ENCODE measurements around the gene FSTL1. TPM values are rescaled to one million over a fixed set of nuclear protein-coding genes. Genes with fewer than 3 reads are reported as not detected.

The FSTL1 gene
- total and polyA plus RNA-seq, 2 of the 8 experiments (the other 6 are each of a cell fraction or from before 2014, with no cell fraction given), result 158 to 516 TPM

DNA sequence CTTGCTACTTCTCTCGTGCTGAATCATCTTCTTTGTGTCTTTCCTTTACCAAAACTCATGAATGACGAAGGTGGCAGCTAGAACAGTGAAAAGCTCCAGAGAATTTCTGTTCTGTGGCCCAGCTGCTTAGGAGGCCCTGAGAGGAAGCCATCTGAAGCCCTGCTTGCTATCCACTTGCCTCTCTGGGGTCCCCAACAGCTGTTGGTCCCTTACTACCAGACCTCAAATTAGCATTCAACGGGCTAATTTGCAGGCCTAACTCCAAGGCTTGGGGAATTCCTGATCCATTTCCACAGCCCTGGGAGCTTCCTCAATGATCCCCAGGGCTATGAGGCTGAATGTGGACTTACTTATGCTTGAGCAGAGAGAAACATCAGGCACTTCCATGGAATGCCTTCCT is 37.5 kb upstream of the FSTL1 start:
- no peak overlapping the region for H2BK20ac ChIP-seq (ENCODE audit: low read length)
- H3K4me2 ChIP-seq (ENCODE audit: insufficient read depth in 1 of 2, low read depth in 2 of 2, low read length in 2 of 2), result no peak overlapping the region
- ChIA-PET CTCF (ENCODE audit: partially characterized antibody) (interaction anchor here (1.2 to 1.6 kb wide), 5 partner anchors 10 to 32 kb away, joined by 3 to 5 read pairs (median 4); no protein-coding TSS in a partner anchor), POLR2A (ENCODE audit: partially characterized antibody) (interaction anchor here (0.9 to 2.3 kb wide), 6 partner anchors 8 to 61 kb away, joined by 3 to 16 read pairs (median 6); partner anchors contain the start of gene FSTL1)
- no peak overlapping the region for H3K27ac ChIP-seq (ENCODE audit: low read depth, low read length)
- H3K4me1 ChIP-seq (replicated peaks in 1 of 4; ENCODE audit: control insufficient read depth in 3 of 4, insufficient read depth in 4 of 4, low read length in 3 of 4), result peaks cover 0 to 8% (median 5%) of the 10 kb centered on the region in 4 experiments; a peak in 2 of 7 replicates
- no peaks in the 10 kb centered on the region for H3K79me2 ChIP-seq (ENCODE audit: control insufficient read depth in 1 of 2, insufficient read depth in 2 of 2, low read length in 2 of 2)
- H3K56ac ChIP-seq (replicated peaks; ENCODE audit: insufficient read length, low read depth, low read length), result no peak overlapping the region
- H4K8ac ChIP-seq (ENCODE audit: extremely low read depth, insufficient read depth, low read length), result no peak overlapping the region
- H2BK15ac ChIP-seq (ENCODE audit: low read length), result no peak overlapping the region
- no peaks in the 10 kb centered on the region; a peak in 1 of 8 replicates for H3K36me3 ChIP-seq (ENCODE audit: control insufficient read depth in 2 of 4, insufficient read depth in 4 of 4, low read length in 3 of 4)
- no peaks in the 10 kb centered on the region for H3K9me3 ChIP-seq (ENCODE audit: insufficient read depth in 2 of 2, low read depth in 1 of 2, low read length in 1 of 2)
- H2BK12ac ChIP-seq (ENCODE audit: low read depth, low read length), result no peak overlapping the region
- H3K14ac ChIP-seq (ENCODE audit: insufficient read length), result no peak overlapping the region
- no peak overlapping the region for H3K4ac ChIP-seq (replicated peaks; ENCODE audit: insufficient read length, low read depth, low read length)
- FAIRE-seq (no peak), DNase-seq (ENCODE audit: low read depth in 1 of 2, low spot score in 2 of 2) (no peak)
- no peaks in the 10 kb centered on the region for H3K27me3 ChIP-seq (replicated peaks in 1 of 4; ENCODE audit: control insufficient read depth in 3 of 4, extremely low read depth in 1 of 4, insufficient read depth in 3 of 4, low read length in 3 of 4)
- H2AFZ ChIP-seq (ENCODE audit: low read length), result 0 out of 2 replicates have a peak overlapping the region, but pooled peaks have one; percentile 37
- no peak overlapping the region for H3K23ac ChIP-seq (ENCODE audit: insufficient read length)
- H4K91ac ChIP-seq (replicated peaks; ENCODE audit: insufficient read length, low read length), result no peak overlapping the region
- H4K20me1 ChIP-seq (replicated peaks in 1 of 2; ENCODE audit: control insufficient read depth in 1 of 2, insufficient read depth in 2 of 2, low read length in 2 of 2), result no peaks in the 10 kb centered on the region
- no peak overlapping the region for H3K4me3 ChIP-seq (ENCODE audit: extremely low read depth in 1 of 4, insufficient read depth in 2 of 4, low read depth in 3 of 4, low read length in 4 of 4)
- H2AK5ac ChIP-seq (ENCODE audit: low read depth, low read length), result no peak overlapping the region
- 90% methylated on average over 3 of the region's 3 CpGs; no CpG with 5 or more reads in 1 of the 2 experiments for WGBS, 2 experiments (ENCODE audit: extremely low coverage in 1 of 2, insufficient coverage in 1 of 2, insufficient read length in 1 of 2, insufficient replicate concordance in 2 of 2, low coverage in 1 of 2, low lambda C conversion rate in 2 of 2, missing lambda C conversion rate in 1 of 2)
- H3K9ac ChIP-seq (replicated peaks in 1 of 4; ENCODE audit: extremely low read depth in 1 of 4, low read depth in 3 of 4, low read length in 3 of 4), result no peak overlapping the region; a peak in 1 of 7 replicates
- no peak overlapping the region for H2BK5ac ChIP-seq (ENCODE audit: low read depth, low read length)
- H3K23me2 ChIP-seq (ENCODE audit: low read depth, low read length), result no peaks in the 10 kb centered on the region
- H3K79me1 ChIP-seq (ENCODE audit: low read depth, low read length), result no peaks in the 10 kb centered on the region
- no peak overlapping the region for H2BK120ac ChIP-seq (replicated peaks; ENCODE audit: low read depth, low read length)
- no peak overlapping the region for H3K18ac ChIP-seq (ENCODE audit: extremely low read depth, low read length)
- no peak overlapping the region for H4K5ac ChIP-seq (ENCODE audit: insufficient read length, low read depth, low read length)
- TF ChIP-seq, protein P1, sequence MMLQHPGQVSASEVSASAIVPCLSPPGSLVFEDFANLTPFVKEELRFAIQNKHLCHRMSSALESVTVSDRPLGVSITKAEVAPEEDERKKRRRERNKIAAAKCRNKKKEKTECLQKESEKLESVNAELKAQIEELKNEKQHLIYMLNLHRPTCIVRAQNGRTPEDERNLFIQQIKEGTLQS (IDR thresholded peaks at IDR 0.05; ENCODE audit: insufficient read depth, low read depth, low read length), result no peak
- TF ChIP-seq RAD21 (IDR thresholded peaks at IDR 0.05 in 1 of 2, conservative IDR thresholded peaks at IDR 0.05 in 1 of 2; ENCODE audit: low read depth in 2 of 2, low read length in 2 of 2) (no peak), SIRT6 (IDR thresholded peaks at IDR 0.05; ENCODE audit: low read length) (no peak), POU5F1 (IDR thresholded peaks at IDR 0.05; ENCODE audit: low read depth, low read length) (no peak), EZH2 (IDR thresholded peaks at IDR 0.05; ENCODE audit: low read depth, low read length, severe bottlenecking) (no peak), BRCA1 (IDR thresholded peaks at IDR 0.05; ENCODE audit: low read depth, low read length) (no peak), RXRA (IDR thresholded peaks at IDR 0.05; ENCODE audit: insufficient read depth, low read depth, low read length) (no peak), EGR1 (IDR thresholded peaks at IDR 0.05; ENCODE audit: borderline replicate concordance, low read depth, low read length) (no peak), RNF2 (IDR thresholded peaks at IDR 0.05; ENCODE audit: borderline replicate concordance, low read depth, low read length, missing control alignments, poor library complexity, severe bottlenecking) (no peak), POLR2A (IDR thresholded peaks at IDR 0.05; ENCODE audit: control extremely low read depth in 1 of 2, low read depth in 2 of 2, low read length in 2 of 2) (no peak), TAF7 (optimal IDR thresholded peaks at IDR 0.05; ENCODE audit: borderline replicate concordance, low read depth, low read length) (no peak), FOSL1 (IDR thresholded peaks at IDR 0.05; ENCODE audit: insufficient read depth, low read depth, low read length) (no peak), KDM4A (IDR thresholded peaks at IDR 0.05; ENCODE audit: low read depth, low read length, severe bottlenecking) (no peak)
